GM12878 (cell line): Measurements from ENCODE around the gene CHN2.

ENCODE experiments used
- CHD2 ChIP-seq: IDR thresholded peaks from 2 replicates; pipeline ENCODE4 v1.6.1; 2011; ENCODE audit warnings: low read depth, low read length, improper control_type of control experiment, borderline replicate concordance
- CTCF ChIP-seq, 3 experiments: IDR thresholded peaks in 2 of 3; conservative IDR thresholded peaks in 1 of 3; 2 replicates each; pipeline ENCODE4 v1.5.1; 2011; ENCODE audit warnings: low read depth in 3 of 3, low read length in 3 of 3, mild to moderate bottlenecking in 3 of 3, control low read depth in 2 of 3, moderate library complexity in 2 of 3, inconsistent platforms in 1 of 3, mixed read lengths in 1 of 3; ENCODE audit not compliant: control insufficient read depth in 2 of 3, insufficient read depth in 1 of 3; ENCODE audit errors: extremely low read depth in 1 of 3
- KDM1A ChIP-seq: fragments of 200-600 bp; sonication (generic); IDR thresholded peaks from 2 replicates; pipeline ENCODE4 v1.6.1; 2016; ENCODE audit warnings: borderline replicate concordance
- MLLT1 ChIP-seq: fragments of 450-650 bp; IDR thresholded peaks from 2 replicates; pipeline ENCODE4 v1.6.1; 2016; ENCODE audit warnings: mild to moderate bottlenecking
- NFIC ChIP-seq: IDR thresholded peaks from 2 replicates; pipeline ENCODE4 v1.6.1; 2012; ENCODE audit warnings: low read depth, mild to moderate bottlenecking, inconsistent platforms, low read length, moderate library complexity
- POLR2A ChIP-seq: IDR thresholded peaks from 2 replicates; pipeline ENCODE4 v1.6.1; 2011; ENCODE audit warnings: low read depth, mild to moderate bottlenecking, low read length
- ZNF687 ChIP-seq: fragments of 450-650 bp; IDR thresholded peaks from 2 replicates; pipeline ENCODE4 v1.6.1; 2017; ENCODE audit warnings: mild to moderate bottlenecking, moderate library complexity

GRCh38 chr7:29161231-29161630, 33.3 kb upstream of the CHN2 start:
- TF ChIP-seq KDM1A (no peak), CHD2 (no peak), NFIC (no peak), CTCF (IDR thresholded peaks at IDR 0.05 in 2 of 3, conservative IDR thresholded peaks at IDR 0.05 in 1 of 3; ENCODE audit: control insufficient read depth in 2 of 3, extremely low read depth in 1 of 3, insufficient read depth in 1 of 3, low read depth in 3 of 3, low read length in 3 of 3) (no peak), MLLT1 (no peak), ZNF687 (no peak), POLR2A (no peak)
